Activated CD8-positive, alpha-beta memory T cell treated with anti-CD3 and anti-CD28 coated beads, Interleukin-2, amount 50 U/mL, for 48 hours (primary cell): Measurements from ENCODE around the gene EPHA4.

Experiments used
- DNase-seq: peaks from one replicate; pipeline ENCODE4 v3.0.0-alpha.2; 2020

EPHA4 gene

DNA sequence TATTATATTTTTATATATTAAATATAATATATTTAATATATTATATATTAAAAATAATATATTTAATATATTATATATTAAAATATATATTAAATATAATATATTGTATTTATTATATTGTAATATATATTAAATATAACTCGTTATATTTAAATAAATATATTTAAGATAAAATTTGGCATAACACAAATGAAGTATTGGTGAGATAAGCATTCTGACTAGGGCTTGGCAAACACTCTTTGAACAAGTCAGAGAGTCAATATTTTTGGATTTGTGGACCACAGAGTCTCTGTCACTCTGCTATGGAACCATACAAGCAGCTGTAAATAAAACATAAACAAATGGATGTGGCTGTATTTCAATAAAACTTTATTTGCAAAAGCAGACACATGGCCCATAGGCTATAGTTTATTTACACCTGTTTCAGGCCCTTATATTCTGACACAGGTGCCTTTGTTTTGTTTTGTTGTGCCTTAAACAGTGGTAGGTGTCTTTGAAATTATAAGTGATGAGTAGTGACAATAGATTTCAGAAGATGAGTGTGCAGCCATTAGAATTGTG, 190.1 kb downstream of the EPHA4 start:
- DNase-seq = no peak

DNA sequence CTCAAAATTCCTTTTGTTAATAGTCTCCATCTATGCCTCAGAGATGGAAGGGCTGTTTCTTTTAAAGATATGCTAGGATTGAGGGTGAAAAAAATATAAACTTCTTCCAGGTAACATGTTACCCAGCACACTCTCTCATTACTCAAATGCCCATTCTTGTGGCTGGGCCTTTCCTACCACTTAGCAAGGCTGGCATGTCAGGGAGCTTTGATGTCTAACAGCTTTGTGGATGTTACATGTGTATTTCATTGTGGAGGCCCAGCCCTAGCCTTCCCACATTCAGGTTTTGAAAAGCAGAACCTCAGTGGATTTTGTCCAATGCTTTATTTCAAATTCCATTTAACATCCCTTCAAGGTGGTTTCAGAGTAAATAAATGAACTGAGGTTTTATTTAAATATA, 191.4 kb downstream of the EPHA4 start:
- no peak for DNase-seq

DNA sequence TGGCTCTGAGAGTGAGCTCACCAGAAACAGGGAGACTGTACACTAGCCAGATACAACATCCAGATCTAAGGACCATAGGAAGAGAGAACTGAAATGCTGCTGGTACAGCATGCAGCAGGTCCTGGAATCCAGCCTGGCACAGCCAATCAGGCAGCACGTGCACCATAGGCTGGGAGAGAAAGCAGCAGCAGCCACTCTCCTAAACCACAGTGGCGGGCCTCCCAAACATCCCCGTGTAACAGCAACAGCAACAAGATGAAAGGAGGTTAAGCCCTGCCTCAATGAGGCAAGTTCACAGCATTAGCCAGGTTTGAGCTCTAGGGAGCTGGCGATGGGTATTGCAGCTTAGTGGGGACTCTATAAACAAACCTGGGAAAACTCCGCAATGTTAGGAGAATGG, 192.0 kb downstream of the EPHA4 start:
- DNase-seq = no peak

DNA sequence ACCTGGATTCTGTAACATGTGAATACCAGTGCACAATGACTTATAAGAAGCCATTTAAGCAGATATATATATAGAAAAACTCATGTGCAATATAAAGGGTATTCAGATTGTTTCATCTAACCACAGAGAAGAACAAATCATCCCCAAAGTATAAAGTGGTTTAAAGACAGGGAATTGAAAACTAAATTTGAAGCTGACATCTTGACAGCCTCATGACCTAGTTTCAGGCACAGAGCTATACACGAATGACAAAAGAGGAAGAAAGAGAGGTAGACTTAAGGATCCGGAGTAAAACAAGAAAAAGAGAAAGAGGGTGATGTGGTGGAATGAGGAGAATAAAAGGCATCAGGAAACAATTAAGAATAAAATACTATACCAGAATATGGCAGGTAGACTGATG, 194.5 kb downstream of the EPHA4 start:
- no peak for DNase-seq

DNA sequence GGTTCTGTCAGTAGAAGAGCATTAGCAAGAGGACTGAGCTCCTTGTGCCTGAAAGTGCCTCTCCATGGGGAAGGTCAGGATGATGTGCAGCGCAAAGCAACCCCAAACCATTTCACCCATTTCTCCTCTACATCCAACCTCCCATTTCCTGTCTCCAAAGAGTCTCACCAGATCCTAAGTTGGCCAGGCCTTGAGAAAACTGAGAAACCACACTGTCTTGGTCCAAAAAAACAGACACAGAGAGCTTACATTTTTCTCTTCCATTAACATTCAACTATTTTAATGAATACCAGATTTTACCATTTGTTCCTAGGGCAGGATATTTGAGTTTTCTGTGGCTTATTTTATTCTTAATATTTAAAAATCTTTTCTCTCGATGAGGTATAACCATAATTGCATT, 195.0 kb downstream of the EPHA4 start:
- no peak for DNase-seq

DNA sequence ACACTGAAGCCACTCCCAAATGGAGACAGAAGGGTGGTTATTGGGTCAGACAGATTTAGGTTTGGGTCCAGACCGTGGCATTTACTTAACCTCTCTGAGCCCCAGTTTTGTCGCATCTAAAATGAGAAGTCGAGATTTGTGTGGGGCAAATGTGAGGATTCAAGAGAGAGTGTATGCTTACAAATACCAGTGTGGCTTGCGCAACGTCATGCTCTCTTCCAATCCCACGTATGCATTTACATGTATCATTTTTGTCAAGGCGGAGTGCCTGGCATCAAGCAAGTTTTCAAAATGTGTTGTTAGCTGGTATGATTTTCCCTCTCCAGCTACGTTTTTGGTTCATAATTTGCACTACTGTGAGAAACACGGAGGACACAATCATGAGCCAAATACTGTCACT, 197.9 kb downstream of the EPHA4 start:
- DNase-seq = no peak

DNA sequence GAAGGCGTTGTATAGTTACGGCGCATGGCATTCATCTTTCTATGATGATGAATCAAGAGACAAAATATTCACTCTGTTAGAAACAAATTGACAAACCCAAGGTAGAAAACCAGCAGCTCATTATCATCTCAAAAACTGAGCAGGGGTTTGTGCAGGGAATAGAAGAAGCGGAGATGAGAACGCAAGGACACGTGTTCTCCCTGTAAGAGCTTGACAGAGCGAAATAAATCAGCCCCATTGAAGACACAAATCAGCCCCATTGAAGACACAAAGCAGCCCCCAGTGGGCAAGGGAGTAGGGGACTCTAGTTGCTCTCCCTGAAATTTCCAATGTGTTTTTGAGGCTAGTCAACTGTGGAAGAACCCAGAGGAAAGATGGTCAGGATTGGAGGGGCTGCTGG, 199.2 kb downstream of the EPHA4 start:
- no peak for DNase-seq

DNA sequence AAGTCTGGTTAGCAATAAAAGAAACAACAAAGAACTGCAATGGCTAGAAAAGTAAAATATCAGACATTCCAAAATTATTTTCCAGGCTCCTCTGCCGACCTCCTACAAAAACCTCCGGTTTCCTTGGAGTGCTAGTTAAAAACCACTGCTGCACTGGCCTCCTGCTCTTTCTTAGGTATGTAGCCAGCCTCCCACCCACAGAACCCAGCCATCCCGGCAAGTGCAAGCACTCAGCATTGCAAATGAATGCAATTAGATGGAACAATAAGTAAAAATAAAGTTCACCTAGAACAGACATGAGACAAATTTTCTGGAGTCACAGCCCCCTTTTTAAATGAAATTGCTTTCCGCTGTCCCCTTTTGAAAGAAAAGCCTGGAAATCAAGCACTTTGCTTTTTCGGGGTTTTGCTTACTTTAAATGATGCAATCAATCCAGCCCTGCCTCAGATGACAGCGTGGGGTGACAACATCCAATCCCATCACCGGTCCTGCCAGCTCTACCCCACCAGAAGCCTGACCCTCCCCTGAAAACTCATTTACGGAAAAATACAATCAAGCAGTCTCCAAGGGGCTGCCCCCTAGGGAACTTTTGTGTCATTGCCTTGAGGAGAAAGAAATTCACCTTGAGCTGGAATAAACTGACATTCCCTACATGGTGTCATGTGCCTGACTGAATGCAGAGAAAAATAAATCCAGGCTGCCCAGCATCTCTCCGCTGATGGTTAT, 199.8 kb downstream of the EPHA4 start:
- DNase-seq = no peak

DNA sequence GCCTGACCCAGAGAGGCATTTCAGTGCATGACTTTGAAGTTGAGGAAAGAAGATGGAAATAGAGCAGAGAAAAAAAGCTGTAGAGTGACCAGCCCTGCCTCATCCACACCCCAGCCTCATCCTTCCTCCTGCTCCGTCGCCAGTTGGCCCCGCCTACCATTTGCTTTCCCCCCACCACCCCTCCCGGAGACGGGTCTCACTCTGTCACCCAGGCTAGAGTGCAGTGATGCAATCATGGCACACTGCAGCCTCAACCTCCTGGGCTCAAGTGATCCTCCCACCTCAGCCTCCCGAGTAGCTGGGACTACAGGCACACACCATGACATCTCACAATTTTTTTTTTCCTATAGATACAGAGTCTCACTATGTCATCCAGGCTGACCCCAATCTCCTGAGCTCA, 200.8 kb downstream of the EPHA4 start:
- DNase-seq = no peak

DNA sequence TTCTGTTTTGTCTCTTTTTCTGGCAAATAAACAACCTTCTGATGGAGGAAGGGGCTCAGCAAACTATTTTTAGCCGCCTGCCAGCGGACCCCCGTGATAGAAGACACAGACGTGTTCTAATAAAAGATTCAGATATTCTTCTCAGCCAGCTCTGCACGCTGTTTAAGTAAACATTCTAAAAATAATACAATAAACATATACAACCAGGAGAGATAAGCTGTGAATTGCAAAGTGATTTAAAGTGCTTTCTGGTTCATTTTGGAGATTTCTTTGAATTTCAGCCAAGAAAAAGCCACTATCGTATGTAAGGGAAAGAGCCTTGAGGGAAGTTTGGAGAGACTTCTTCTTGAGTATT, 201.3 kb downstream of the EPHA4 start:
- no peak for DNase-seq

DNA sequence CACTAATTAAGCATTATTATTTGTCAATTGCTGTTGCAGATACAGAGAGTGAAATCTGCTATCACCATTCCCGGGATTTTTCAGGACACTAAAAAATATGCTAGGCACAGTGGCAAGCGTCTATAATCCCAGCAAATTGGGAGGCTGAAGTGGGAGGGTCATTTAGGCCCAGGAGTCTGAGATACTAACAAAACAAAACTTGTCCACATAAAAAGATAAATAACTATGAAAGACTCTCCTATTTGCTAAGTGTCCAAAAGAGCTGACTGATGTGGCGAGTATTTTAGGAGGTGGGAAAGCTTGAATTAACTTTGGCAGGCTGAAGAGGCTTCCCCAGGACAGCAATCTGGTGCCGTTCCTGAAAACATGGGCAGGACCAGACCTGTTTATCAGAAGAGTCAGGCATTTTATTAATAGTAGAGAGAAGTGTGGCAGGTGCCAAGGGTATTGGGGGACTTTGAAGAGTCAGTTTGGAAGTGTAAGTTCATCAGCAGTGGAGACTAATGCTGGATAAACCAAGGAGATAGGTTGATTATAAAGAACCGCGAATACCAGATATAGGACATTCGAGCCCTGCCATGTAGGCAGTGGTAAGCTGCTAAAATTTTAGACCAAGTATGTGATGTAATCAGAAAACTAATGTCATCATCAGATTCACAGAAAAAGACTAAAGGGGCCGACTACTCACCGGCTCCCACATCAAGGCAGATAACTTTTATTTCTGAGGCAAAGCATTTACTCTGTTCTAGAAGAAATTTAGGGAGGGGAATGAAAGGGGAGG, 201.8 kb downstream of the EPHA4 start:
- no peak for DNase-seq
